ENCODE data around the gene RERE. TPM values are rescaled to one million over a fixed set of nuclear protein-coding genes. Genes with fewer than 3 reads are reported as not detected.

Gene RERE
- total and polyA plus RNA-seq, 12 donors: 46.5 to 163 (median 139) TPM

GRCh38 chr1:8545078-8545477 is 272.4 kb downstream of the RERE start:
- no peak for TF ChIP-seq CTCF (IDR thresholded peaks at IDR 0.05)
- Histone ChIP-seq H3K27me3 (no peaks in the 10 kb centered on the region), H3K9me3 (peaks cover 0 to 5% (median 0%) of the 10 kb centered on the region in 11 donors), H3K4me1 (peaks cover 0 to 12% (median 0%) of the 10 kb centered on the region in 9 donors), H3K36me3 (peaks cover 0 to 21% (median 0%) of the 10 kb centered on the region in 9 donors), H3K27ac (no peak overlapping the region), H3K4me3 (no peak overlapping the region)
- ATAC-seq (no peak), DNase-seq (no peak)
- intact Hi-C loops (cut with DNase I): no loop called here
- WGBS, 2 donors: 87 to 93% methylated on average over 6 of the region's 6 CpGs

GRCh38 chr1:8544644-8545043 is 272.8 kb downstream of the RERE start:
- no peak overlapping the region for H3K4me3 ChIP-seq
- H3K27me3 ChIP-seq: no peaks in the 10 kb centered on the region
- intact Hi-C loops (cut with DNase I): no loop called here
- no peak for TF ChIP-seq CTCF (IDR thresholded peaks at IDR 0.05)
- peaks cover 0 to 5% (median 0%) of the 10 kb centered on the region in 11 donors for H3K9me3 ChIP-seq
- DNase-seq (no peak), ATAC-seq (no peak)
- WGBS, 2 donors: 97 to 100% methylated on average over 1 of the region's 1 CpG
- peaks cover 0 to 12% (median 0%) of the 10 kb centered on the region in 9 donors for H3K4me1 ChIP-seq
- H3K36me3 ChIP-seq: peaks cover 0 to 26% (median 0%) of the 10 kb centered on the region in 9 donors
- H3K27ac ChIP-seq: no peak overlapping the region

GRCh38 chr1:8543965-8544364 is 273.5 kb downstream of the RERE start:
- DNase-seq (no peak), ATAC-seq (no peak)
- Histone ChIP-seq H3K27me3 (no peaks in the 10 kb centered on the region), H3K9me3 (peaks cover 0 to 5% (median 0%) of the 10 kb centered on the region in 11 donors), H3K27ac (no peak overlapping the region), H3K36me3 (peaks cover 0 to 32% (median 0%) of the 10 kb centered on the region in 9 donors), H3K4me1 (peaks cover 0 to 12% (median 0%) of the 10 kb centered on the region in 9 donors), H3K4me3 (no peak overlapping the region)
- intact Hi-C loops (cut with DNase I): no loop called here
- no peak for TF ChIP-seq CTCF (IDR thresholded peaks at IDR 0.05)

- Histone ChIP-seq H3K27ac (no peak overlapping the region), H3K36me3 (peaks cover 0 to 40% (median 0%) of the 10 kb centered on the region in 9 donors), H3K4me3 (no peak overlapping the region), H3K9me3 (peaks cover 0 to 5% (median 0%) of the 10 kb centered on the region in 11 donors), H3K27me3 (no peaks in the 10 kb centered on the region), H3K4me1 (peaks cover 0 to 12% (median 0%) of the 10 kb centered on the region in 9 donors)
- intact Hi-C loops (cut with DNase I): no loop called here
- DNase-seq (no peak), ATAC-seq (peak in 4 of 8 donors; percentile 38 to 49 (median 46))
- WGBS, 2 donors: 43 to 55% methylated on average over 8 of the region's 8 CpGs
- TF ChIP-seq CTCF (IDR thresholded peaks at IDR 0.05): no peak
Observed at GRCh38 chr1:8541961-8542521, 275.4 kb downstream of the RERE start.
